GM19025 (cell line): ENCODE measurements around the gene NOVA2.
A peak's percentile ranks its signal among the peaks of the same experiment; 100 is the strongest.
"Not testable (repeated sequence)": the region's sequence is repeated elsewhere in the genome, so short reads cannot be mapped to it uniquely, and the experiment has no call there.

Experiments
- ATAC-seq: cut with Tn5 transposase; IDR thresholded peaks from one replicate; pipeline ENCODE4 v1.9.1; 2021; ENCODE audit warnings: mild to moderate bottlenecking, low read depth, moderate library complexity; ENCODE audit not compliant: unreplicated experiment

The NOVA2 gene

DNA sequence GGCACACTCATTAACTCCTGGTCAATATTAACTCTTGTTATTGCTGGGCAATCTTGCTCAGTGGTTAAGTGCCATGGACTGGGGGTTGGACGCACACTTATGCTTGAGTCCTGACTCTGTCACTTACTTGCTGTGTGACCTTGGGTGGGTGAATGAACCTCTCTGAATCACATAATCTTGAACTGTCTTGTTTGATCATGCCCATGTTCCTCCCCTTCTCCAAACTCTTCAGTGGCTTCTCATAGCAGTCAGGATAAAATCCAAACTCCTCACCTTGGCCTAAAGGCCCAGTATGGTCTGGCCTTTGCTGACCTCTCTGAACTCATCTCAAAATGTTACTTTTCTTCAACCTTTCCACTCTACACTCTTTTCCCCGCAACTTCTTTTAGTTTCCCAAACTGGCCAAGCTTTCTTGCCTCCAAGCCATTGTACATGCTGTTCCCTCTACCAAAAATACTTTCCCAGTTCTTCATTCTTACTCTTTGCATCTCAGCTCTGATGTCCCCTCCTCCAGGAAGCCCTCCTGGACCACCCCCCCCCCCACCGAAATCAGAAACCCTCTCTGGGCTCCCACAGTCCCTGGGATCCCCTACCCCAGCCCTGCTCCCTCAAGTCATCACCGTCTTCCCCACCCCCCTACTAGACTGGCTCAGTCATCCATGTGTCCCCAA lies 73.6 kb downstream of the NOVA2 start:
- no peak for ATAC-seq

DNA sequence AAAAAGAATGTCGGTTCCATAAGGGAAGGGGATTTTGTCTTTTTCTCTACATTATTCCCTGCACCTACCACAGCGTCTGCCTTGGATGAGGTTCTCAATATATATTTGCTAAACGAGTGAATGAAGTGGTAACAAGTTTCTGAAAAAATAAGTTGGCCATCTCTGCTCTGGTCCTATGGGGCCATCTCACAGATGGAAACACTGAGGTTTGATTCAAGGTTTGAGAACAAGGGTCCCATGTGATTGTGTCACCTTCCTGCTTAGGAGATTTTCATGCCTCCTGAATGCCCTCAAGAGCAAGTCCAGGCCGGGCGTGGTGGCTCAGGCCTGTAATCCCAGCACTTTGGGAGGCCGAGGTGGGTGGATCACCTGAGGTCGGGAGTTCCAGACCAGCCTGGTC lies 74.4 kb downstream of the NOVA2 start:
- ATAC-seq: no peak

DNA sequence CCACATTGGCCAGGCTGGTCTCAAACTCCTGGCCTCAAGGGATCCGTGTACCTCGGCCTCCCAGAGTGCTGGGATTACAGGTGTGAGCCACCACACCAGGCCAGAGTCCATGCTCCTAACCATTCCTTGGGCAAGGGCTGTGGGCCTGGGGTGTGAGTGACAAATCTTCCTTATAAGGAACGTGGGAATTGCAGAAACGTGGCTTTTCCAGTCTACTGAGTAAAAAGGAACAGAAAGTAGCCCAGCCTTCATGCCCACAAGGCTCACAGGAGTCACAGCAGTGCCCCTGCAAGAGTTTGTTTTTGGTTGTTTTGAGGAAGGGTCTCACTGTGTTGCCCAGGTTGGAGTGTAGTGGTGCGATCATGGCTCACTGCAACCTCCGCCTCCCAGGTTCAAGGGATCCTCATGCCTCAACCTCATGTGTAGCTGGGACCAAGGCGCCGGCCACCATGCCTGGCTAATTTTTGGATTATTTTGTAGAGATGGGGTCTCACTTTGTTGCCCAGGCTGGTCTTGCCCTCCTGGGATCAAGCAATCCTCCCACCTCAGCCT lies 76.3 kb downstream of the NOVA2 start:
- no peak for ATAC-seq

DNA sequence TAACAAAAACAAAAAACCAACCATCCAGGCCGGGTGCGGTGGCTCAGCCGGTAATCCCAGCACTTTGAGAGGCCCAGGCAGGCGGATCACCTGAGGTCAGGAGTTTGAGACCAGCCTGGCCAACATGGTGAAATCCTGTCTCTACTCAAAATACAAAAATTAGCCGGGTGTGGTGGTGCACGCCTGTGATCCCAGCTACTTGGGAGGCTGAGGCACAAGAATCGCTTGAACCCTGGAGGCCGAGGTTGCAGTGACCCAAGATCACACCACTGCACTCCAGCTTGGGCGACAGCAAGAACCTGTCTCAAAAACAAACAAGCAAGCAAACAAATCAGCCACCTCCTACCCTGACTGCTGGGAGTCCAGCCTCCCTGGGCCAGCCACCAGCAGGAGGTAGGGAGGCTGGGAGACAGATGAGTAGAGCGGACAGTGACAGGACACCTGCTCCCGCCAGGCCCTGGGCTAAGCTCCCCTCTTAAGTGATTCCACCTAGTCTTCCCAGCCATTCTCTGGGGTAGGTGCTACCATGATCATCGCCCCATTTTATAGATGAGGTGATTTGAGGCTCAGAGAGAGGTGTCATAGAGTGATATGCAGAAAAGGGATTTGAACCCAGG lies 77.6 kb downstream of the NOVA2 start:
- not testable (repeated sequence) for ATAC-seq

DNA sequence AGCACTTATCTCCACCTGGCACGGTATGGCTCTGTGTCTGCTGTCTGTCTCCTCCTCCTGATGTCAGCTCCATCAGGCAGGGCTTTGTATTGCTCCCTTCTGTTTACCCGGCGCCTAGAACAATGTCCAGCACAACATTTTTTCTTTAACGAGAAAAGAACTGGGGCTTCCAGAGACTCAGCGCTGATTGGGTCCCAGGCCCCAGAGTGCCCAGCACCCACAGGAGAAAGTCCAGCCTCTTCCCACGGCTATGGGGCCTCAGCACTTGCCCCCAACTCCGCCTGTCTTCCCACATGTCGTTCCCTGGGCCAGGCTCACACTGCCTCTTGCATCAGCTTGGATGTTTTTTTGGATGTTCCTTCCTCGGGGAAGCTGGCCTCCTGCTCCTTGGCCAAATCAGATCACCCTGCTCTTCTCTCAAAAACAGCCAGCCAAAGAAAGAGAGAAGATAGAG lies 78.1 kb downstream of the NOVA2 start:
- no peak for ATAC-seq

DNA sequence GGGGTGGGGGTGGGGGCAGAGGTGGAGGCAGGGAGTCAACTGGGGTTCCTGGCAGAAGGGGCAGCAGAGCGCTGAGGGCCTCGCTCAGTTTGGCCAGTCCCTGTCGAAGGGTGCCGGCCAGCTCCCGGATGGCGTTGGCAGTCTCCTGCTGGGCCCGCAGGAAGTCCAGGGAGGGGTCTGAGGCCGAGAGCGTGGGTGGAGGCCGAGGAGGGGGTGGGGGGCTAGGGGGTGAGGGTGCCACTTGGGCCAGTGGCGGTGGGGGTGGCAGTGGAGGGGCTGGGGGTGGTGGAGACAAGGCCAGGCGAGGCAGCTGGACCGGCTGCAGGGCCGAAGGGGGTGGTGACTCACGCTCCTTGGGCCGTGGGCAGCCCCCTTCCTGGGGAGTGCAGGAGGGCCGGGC lies 82.8 kb downstream of the NOVA2 start:
- no peak for ATAC-seq

DNA sequence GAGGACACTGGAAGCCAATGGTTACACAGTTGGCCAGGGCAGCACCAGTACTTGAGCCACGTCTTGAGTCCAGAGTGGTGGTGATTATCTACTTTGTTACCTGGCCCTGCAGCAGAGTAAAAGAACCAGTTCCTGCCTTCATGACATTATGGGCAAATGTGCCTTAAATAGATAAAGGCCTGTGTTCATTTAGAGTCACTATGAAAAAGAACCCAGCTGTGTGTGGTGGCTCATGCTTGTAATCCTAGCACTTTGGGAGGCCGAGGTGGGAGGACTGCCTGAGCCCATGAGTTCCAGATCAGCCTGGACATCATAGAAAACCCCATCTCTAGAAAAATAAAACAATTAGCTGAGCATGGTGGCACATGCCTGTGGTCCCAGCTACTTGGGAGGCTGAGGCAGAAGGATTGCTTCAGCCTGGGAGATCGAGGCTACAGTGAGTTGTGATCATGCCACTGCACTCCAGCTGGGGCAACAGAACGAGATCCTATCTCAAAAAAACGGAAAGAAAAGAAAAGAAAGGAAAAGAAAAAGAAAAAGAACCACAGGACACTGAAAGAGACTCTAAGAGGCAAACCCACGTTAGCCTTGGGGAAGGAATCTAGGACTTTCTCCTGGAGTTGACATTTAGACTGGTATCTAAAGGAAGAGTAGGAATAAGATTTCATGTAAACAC lies 84.3 kb downstream of the NOVA2 start:
- no peak for ATAC-seq

DNA sequence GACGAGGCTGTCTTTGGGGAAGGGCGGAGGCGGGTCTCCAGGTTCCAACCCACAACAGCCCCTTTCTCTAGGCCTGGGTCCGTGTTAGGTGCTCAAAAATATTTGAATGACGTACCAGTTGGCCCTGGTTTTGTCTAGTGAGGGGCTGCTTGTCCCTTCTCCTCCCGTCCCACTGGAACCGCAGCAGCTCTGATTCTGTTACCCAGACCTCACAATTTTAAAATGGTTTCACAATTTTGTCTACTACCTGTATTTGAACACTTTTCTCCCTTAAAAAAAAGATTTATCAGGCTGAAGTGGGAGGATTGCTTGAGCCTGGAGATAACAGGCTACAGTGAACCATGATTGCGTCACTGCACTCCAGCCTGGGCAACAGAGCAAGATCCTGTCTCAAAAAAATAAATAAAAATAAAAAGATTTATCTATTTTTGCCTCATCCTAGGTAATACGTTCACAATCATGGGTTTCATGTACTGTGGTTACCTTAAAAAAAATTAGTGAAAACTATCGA lies 86.4 kb downstream of the NOVA2 start:
- no peak for ATAC-seq

DNA sequence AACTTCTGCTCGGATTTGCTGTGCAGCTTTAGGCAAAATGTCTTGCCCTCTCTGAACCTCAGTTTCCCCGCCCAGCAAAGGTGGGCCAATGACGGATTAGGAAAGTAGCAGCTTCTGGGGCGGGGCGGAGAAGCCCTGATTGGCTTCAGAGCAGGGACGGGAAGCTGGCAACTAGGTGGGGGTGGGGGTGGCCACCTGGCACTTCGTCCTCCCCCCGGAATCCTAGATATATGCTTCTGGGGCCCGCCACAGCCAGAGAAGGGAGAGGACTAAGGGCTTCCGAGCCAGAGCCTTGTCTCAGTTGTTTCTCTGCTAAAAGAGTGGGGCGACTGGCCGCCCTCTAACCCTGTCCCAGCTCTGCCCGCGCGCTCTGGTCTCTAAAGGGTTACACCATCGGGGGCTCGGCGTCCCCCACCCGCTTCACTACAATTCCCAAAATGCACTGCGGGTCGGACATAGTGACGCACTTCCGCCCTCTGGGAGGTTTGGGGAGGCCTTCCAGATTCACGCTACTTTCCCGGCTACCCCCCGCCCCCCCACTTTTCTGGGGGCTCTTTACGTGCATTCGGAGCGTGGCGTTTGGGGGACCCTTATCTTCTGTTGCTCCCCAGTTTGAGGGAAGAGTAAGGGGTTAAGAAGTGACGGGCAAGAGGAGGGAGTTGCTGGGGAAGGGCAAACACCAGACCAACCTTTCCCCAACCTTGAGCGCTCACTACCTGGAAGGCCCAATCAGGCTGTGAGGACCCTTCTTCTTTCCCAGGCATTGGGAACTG lies 87.1 kb downstream of the NOVA2 start:
- ATAC-seq: peak; percentile 43

DNA sequence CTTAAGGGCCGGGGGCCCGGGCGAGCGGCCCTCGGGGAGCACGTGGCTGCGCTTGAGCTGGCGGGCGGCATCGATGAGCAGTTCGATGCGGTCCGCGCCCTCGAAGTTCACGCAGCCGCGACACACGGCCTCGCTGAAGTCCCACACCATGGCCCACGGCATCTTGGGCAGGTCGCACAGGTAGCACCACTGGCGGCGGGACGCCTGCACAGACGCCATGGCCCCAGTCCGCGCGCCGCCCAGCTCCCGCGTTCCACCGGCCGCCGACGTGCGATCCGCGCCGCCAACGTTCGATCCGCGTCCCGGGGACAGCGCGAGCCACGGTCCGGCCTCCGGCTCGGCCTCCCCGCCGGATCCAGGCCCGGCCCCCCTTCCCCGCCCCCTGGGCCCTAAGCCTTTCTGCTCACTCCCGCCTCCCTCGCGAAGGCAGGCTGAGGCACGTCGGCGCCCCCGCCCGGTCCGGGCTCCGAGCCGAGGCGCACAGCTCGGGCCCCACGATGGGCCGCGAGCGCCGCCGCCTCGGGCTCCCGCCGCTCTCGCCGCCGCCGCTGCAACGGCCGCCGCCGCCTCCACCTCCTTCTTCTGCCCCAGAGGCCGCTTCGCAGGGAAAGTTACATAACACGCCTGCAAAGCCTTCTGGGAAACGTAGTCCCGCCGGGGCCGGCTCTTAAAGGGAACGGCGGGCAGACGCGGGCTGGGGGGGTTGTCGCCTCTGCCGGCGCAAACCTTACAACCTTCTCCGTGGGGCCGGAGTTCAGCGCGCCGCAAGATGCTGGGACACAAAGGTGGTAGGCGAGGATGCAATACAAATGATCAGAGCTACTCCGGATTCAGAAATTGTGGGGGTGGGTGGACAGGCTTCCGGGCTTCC lies 87.9 kb downstream of the NOVA2 start, which contains the start of gene IRF2BP1:
Gene IRF2BP1 (minus strand): TSS at position 586 of the 871 bp plus-strand sequence. CDS start 367 bp downstream, at position 219.
- peak; percentile 45 for ATAC-seq

DNA sequence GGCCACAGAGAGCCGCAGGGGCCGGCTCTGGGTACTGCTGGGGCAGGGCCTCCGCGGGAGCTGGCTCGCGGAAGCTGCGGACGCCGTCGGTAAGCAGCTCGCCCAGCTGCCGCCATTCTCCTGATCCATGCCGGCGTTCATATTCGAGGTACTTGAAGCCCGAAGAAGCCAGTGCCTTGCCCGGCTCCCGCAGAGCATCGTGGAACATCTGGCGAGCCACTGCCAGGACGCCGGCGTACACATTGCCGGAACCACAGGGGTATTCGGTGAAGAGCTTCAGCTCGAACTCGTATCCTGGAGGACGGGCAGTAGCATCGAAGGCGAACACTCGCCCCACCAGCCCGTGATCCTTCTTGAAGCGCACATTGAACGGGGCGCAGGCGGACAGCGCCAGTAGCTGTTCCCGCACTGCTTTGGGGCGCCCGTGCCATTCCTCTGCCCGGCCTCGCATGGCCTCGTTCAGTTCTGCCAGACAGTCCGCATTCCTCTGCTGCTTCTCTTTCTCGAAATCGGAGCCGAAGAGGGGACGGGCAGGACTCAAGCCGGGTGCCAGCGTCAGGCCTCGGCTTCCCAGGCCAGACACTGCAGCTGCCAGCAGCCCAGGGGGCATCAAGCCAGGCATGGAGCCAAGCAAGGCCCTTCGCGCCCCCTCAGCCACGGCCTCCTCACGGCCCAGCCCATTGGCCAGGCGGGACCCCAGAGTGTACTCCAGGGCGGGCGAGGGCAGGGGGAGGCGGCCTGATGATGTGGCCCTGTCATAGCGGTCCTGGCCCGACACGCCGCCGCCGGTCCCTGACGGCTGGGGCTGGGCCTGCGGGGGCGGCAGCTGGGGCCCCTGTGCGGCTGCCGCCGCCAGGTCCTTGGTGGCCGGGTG lies 88.7 kb downstream of the NOVA2 start:
- peak; percentile 2 for ATAC-seq

DNA sequence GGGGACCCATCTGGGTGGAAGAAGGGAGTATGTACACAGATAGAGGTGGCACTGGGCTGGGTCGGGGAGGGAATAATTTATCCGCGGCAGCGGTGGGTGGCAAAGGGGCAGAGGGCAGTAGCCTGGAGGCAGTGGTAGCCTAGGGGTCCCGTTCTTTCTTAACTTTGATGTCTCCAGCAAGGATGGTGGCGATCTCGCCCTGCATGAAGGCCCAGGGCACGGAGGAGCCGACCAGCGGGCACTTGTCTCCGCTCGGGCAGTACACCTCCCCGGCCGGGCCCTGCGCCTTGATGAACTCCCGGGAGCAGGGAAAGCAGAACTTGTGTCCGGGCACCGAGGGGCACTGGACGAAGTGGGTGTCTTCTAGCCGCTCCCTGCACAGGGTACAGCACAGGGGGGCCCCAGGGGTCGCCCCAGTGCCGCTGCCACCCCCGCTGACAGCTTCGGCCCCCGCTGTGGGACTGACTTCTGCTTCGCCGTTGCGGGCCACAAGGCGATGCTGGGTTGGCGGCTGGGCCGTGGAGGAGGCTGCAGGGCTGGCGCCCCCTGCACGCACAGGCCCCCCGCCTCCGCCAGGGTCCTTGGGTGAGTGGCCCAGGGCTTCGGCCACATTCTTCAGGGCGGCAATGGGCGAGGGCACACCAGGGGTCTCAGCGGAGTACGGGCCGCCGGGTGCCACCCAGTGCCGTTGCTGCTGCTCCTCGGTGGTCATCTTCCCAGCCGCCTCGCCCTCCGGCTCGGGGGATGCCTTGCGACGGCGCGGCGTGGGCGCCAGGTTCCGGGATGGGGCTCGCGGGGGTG lies 89.6 kb downstream of the NOVA2 start:
- ATAC-seq: no peak
